Sigmoid colon (tissue), 4 donors: ENCODE results near the gene BGN.

Experiments used
- EP300 ChIP-seq, 4 donors: sonication (generic); formaldehyde crosslinking; IDR thresholded peaks; one replicate each; pipeline ENCODE4 v1.6.1; 2017; ENCODE audit warnings: antibody characterized with exemption in 4 of 4
- POLR2A ChIP-seq, 2 donors: fragments of 450-650 bp; IDR thresholded peaks; one replicate each; pipeline ENCODE4 v1.6.1; 2016; ENCODE audit warnings: antibody characterized with exemption in 2 of 2, mild to moderate bottlenecking in 2 of 2, moderate library complexity in 2 of 2
- POLR2AphosphoS5 ChIP-seq, 4 donors: sonication (generic); formaldehyde crosslinking; IDR thresholded peaks; one replicate each; pipeline ENCODE4 v1.6.1; 2017; ENCODE audit warnings: antibody characterized with exemption in 4 of 4
- TF ChIP-seq, protein P1 (sequence below), 4 experiments: fragments of 450-650 bp in 3 of 4; fragments of 200-600 bp in 1 of 4; IDR thresholded peaks; one replicate each; pipeline ENCODE4 v1.5.1; 2016 to 2019; ENCODE audit warnings: antibody characterized with exemption in 4 of 4, mild to moderate bottlenecking in 3 of 4, moderate library complexity in 2 of 4

DNA sequence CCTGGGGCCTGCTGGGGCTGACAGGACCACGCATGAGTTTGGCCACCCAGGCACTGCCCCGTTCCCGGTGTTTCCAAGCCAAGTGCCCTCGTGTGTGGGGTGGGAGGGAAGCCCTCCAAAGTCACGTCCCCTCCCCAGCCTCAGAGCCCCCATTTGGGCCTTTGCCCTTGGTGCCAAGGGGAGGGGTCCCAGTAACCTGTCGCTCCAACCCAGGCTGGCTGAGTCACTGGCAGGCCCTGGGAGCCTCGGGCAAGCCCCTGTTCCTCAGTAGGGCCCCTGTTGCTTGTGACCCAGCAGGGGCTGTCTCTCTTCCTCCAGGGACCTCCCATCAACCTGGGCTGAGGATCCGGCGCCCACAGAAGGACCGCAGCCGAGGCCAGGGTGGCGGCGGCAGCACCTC lies 13.7 kb upstream of the BGN start:
- TF ChIP-seq EP300 (IDR thresholded peaks at IDR 0.05) (no peak), POLR2AphosphoS5 (IDR thresholded peaks at IDR 0.05) (no peak), POLR2A (IDR thresholded peaks at IDR 0.05) (no peak)
- TF ChIP-seq, protein P1, sequence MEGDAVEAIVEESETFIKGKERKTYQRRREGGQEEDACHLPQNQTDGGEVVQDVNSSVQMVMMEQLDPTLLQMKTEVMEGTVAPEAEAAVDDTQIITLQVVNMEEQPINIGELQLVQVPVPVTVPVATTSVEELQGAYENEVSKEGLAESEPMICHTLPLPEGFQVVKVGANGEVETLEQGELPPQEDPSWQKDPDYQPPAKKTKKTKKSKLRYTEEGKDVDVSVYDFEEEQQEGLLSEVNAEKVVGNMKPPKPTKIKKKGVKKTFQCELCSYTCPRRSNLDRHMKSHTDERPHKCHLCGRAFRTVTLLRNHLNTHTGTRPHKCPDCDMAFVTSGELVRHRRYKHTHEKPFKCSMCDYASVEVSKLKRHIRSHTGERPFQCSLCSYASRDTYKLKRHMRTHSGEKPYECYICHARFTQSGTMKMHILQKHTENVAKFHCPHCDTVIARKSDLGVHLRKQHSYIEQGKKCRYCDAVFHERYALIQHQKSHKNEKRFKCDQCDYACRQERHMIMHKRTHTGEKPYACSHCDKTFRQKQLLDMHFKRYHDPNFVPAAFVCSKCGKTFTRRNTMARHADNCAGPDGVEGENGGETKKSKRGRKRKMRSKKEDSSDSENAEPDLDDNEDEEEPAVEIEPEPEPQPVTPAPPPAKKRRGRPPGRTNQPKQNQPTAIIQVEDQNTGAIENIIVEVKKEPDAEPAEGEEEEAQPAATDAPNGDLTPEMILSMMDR (IDR thresholded peaks at IDR 0.05) = no peak
